Osteocyte (in vitro differentiated cells): ENCODE measurements around the gene UBL3. TPM values are rescaled to one million over a fixed set of nuclear protein-coding genes. Genes with fewer than 3 reads are reported as not detected.

Experiments used
- DNase-seq: peaks from one replicate; pipeline ENCODE4 v3.0.0; 2021; ENCODE audit warnings: mixed read lengths; ENCODE audit not compliant: unreplicated experiment; ENCODE audit errors: extremely low spot score
- H3K27ac Mint-ChIP-seq: one replicate; pipeline ENCODE4 v1.8.0; 2021; ENCODE audit warnings: mild to moderate bottlenecking, mixed read lengths; ENCODE audit not compliant: unreplicated experiment
- H3K27me3 Mint-ChIP-seq: one replicate; pipeline ENCODE4 v1.8.0; 2021; ENCODE audit warnings: mixed read lengths; ENCODE audit not compliant: unreplicated experiment
- H3K36me3 Mint-ChIP-seq: one replicate; pipeline ENCODE4 v1.8.0; 2021; ENCODE audit warnings: mixed read lengths; ENCODE audit not compliant: unreplicated experiment
- H3K4me1 Mint-ChIP-seq: one replicate; pipeline ENCODE4 v1.8.0; 2021; ENCODE audit warnings: mixed read lengths; ENCODE audit not compliant: unreplicated experiment
- H3K4me3 Mint-ChIP-seq: one replicate; pipeline ENCODE4 v1.8.0; 2021; ENCODE audit warnings: mild to moderate bottlenecking, moderate library complexity, mixed read lengths; ENCODE audit not compliant: unreplicated experiment
- H3K9me3 Mint-ChIP-seq: one replicate; pipeline ENCODE4 v1.8.0; 2021; ENCODE audit warnings: mixed read lengths; ENCODE audit not compliant: unreplicated experiment
- CTCF ChIP-seq: fragments of 200-600 bp; sonication (generic); IDR thresholded peaks from 2 replicates; pipeline ENCODE4 v1.5.0; 2021; ENCODE audit warnings: antibody characterized with exemption, mild to moderate bottlenecking, moderate library complexity
- total RNA-seq: library from RNA; stranded (reverse); gene quantifications from 2 replicates; pipeline ENCODE4 v1.2.1, GENCODE V29; 2021

Gene UBL3
- total RNA-seq, 1 donor from 2014 or later, result 28.3 TPM

DNA sequence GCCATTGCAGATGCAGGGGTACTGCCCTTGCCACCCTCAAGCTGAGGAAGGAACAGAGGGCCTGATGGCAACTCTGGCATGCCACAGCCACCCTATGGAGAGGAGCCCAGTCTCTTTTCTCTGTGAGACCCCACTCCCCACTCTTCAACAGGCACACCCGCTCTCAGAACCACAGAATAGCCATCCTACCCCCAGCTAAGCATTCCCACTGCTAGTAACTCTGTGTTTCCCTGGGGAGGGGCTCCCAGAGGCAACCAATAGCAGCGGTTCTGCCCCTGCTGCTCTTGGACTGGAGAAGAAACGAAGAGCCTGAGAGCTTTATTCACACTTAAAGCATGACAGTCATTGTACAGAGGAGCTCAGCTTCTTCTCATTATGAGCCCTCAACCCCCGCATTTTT lies 49.3 kb downstream of the UBL3 start:
- no peaks in the 10 kb centered on the region for H3K27me3 Mint-ChIP-seq
- H3K4me1 Mint-ChIP-seq, result peaks cover 11% of the 10 kb centered on the region
- no peak for DNase-seq
- H3K27ac Mint-ChIP-seq, result no peak overlapping the region
- H3K36me3 Mint-ChIP-seq, result no peaks in the 10 kb centered on the region
- no peaks in the 10 kb centered on the region for H3K9me3 Mint-ChIP-seq
- no peak for TF ChIP-seq CTCF
- no peak overlapping the region for H3K4me3 Mint-ChIP-seq

DNA sequence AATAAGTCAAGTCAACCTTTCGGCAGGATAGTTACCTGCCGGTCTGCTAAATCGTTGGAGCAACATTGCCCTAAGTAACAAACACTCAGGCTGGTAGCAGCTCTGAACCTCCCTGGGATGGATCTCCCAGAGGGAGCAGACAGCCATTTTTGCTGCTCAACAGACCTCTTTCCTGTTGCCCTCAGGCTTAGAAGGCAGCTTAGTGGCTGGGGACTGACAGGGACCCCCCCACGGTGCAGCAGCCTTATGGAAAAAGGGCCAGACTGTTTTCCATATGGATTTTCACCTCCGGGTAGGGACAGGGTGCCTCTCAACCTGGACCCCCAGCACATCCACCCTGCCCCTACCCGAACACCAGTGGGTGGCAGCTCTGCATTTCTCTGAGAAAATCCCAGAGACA lies 49.7 kb downstream of the UBL3 start:
- no peak for TF ChIP-seq CTCF
- Mint-ChIP-seq H3K4me3 (no peak overlapping the region), H3K9me3 (no peaks in the 10 kb centered on the region), H3K27me3 (no peaks in the 10 kb centered on the region), H3K4me1 (peaks cover 14% of the 10 kb centered on the region), H3K27ac (no peak overlapping the region), H3K36me3 (no peaks in the 10 kb centered on the region)
- DNase-seq, result no peak

GRCh38 chr13:29799041-29799440 lies 51.4 kb downstream of the UBL3 start:
- Mint-ChIP-seq H3K4me3 (no peak overlapping the region), H3K27ac (no peak overlapping the region), H3K36me3 (no peaks in the 10 kb centered on the region), H3K9me3 (no peaks in the 10 kb centered on the region), H3K27me3 (no peaks in the 10 kb centered on the region), H3K4me1 (peaks cover 14% of the 10 kb centered on the region)
- no peak for DNase-seq
- TF ChIP-seq CTCF, result no peak

DNA sequence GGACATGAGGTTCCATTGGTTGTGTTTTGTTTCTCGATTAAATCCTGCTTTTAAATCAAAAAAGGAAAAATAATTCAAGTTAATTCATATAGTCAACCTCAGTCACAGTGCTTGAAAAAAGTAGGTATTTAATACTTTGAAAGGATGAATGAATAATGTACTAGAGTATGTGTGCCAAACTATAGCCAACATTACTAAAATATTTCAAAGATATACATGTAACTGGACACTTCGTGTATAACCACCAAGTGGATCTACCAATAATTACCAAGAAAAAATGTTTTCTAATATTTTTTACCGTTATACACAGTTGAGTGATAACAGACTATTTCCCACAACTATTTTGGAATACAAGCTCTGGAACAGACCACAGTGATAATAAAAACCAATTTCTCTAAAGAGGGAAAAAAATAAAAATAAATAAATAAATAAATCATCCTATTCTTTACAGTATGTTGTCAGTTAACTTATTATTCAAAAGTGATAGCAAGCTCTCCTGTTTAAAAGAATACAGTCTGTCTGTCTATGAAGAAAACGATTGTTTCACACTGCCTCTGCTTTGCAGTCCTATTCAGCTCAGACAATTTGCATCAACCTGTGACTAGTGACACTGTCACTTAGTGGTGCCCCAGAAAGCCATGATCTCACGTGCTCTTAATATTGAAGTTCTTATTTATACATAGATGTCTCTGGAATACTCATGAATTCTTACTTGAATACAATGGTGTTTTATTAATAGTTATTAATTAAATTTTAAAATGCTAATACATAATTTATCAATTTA lies 58.2 kb downstream of the UBL3 start:
- H3K36me3 Mint-ChIP-seq, result no peaks in the 10 kb centered on the region
- DNase-seq, result no peak
- H3K4me3 Mint-ChIP-seq, result no peak overlapping the region
- no peaks in the 10 kb centered on the region for H3K27me3 Mint-ChIP-seq
- TF ChIP-seq CTCF, result no peak
- no peaks in the 10 kb centered on the region for H3K9me3 Mint-ChIP-seq
- peaks cover 21% of the 10 kb centered on the region for H3K4me1 Mint-ChIP-seq
- H3K27ac Mint-ChIP-seq, result no peak overlapping the region

GRCh38 chr13:29791508-29791907 lies 58.9 kb downstream of the UBL3 start:
- TF ChIP-seq CTCF, result no peak
- H3K27me3 Mint-ChIP-seq, result no peaks in the 10 kb centered on the region
- H3K27ac Mint-ChIP-seq, result no peak overlapping the region
- peaks cover 25% of the 10 kb centered on the region for H3K4me1 Mint-ChIP-seq
- H3K9me3 Mint-ChIP-seq, result no peaks in the 10 kb centered on the region
- H3K4me3 Mint-ChIP-seq, result no peak overlapping the region
- no peak for DNase-seq
- no peaks in the 10 kb centered on the region for H3K36me3 Mint-ChIP-seq
